Mesenchymal stem cell (in vitro differentiated cells and primary cell): ENCODE results near the gene KDM5B.

ENCODE experiments used
- DNase-seq: peaks from one replicate; pipeline ENCODE4 v3.0.0-alpha.2; 2013
- H2AFZ ChIP-seq: one replicate; pipeline ENCODE4 v1.6.1; 2013; ENCODE audit warnings: low read depth, mild to moderate bottlenecking, control low read depth, inconsistent platforms, low read length, moderate library complexity
- H2AK5ac ChIP-seq: 2 replicates; pipeline ENCODE4 v1.6.1; 2013; ENCODE audit warnings: low read length, moderate library complexity, mild to moderate bottlenecking, inconsistent platforms; ENCODE audit not compliant: severe bottlenecking
- H2BK120ac ChIP-seq: one replicate; pipeline ENCODE4 v1.6.1; 2013; ENCODE audit warnings: low read depth, mild to moderate bottlenecking, inconsistent platforms, low read length, moderate library complexity
- H2BK12ac ChIP-seq, 2 experiments: one replicate each; pipeline ENCODE4 v1.6.1; 2013; ENCODE audit warnings: inconsistent platforms in 2 of 2, low read length in 2 of 2, mild to moderate bottlenecking in 2 of 2, moderate library complexity in 2 of 2, control low read depth in 1 of 2
- H2BK15ac ChIP-seq: one replicate; pipeline ENCODE4 v1.6.1; 2013; ENCODE audit warnings: mild to moderate bottlenecking, low read depth, inconsistent platforms; ENCODE audit not compliant: poor library complexity, severe bottlenecking
- H2BK5ac ChIP-seq: 2 replicates; pipeline ENCODE4 v1.6.1; 2013; ENCODE audit warnings: low read depth, mild to moderate bottlenecking, low read length, control low read depth, inconsistent platforms; ENCODE audit not compliant: poor library complexity, severe bottlenecking
- H3K14ac ChIP-seq, 2 experiments: one replicate each; pipeline ENCODE4 v1.6.1; 2013; ENCODE audit warnings: inconsistent platforms in 2 of 2, low read length in 2 of 2, control low read depth in 1 of 2, mild to moderate bottlenecking in 1 of 2, moderate library complexity in 1 of 2
- H3K18ac ChIP-seq, 2 experiments: one replicate each; pipeline ENCODE4 v1.6.1; 2013; ENCODE audit warnings: inconsistent platforms in 2 of 2, low read length in 2 of 2, control low read depth in 1 of 2, low read depth in 1 of 2, mild to moderate bottlenecking in 1 of 2
- H3K23ac ChIP-seq, 2 experiments: one replicate each; pipeline ENCODE4 v1.6.1; 2013; ENCODE audit warnings: inconsistent platforms in 2 of 2, low read length in 2 of 2, mild to moderate bottlenecking in 2 of 2, moderate library complexity in 2 of 2, control low read depth in 1 of 2
- H3K27ac ChIP-seq: 2 replicates; pipeline ENCODE4 v1.5.1; 2013; ENCODE audit warnings: mild to moderate bottlenecking, moderate library complexity, low read length, control low read depth, inconsistent platforms; ENCODE audit not compliant: poor library complexity, severe bottlenecking
- H3K27me3 ChIP-seq, 2 experiments: 2 replicates each; pipeline versions ENCODE4 v1.6.1 to v1.7.0; 2013; ENCODE audit warnings: low read length in 2 of 2, mild to moderate bottlenecking in 2 of 2, moderate library complexity in 2 of 2, control low read depth in 1 of 2, inconsistent platforms in 1 of 2; ENCODE audit not compliant: control insufficient read depth in 1 of 2, insufficient read depth in 1 of 2
- H3K36me3 ChIP-seq, 2 experiments: 2 replicates each; pipeline versions ENCODE4 v1.6.1 to v1.7.0; 2013; ENCODE audit warnings: low read length in 2 of 2, control low read depth in 1 of 2, inconsistent platforms in 1 of 2, low read depth in 1 of 2, mild to moderate bottlenecking in 1 of 2; ENCODE audit not compliant: insufficient read depth in 2 of 2, control insufficient read depth in 1 of 2
- H3K4ac ChIP-seq, 2 experiments: one replicate each; pipeline ENCODE4 v1.6.1; 2013; ENCODE audit warnings: inconsistent platforms in 2 of 2, low read length in 2 of 2, mild to moderate bottlenecking in 2 of 2, moderate library complexity in 2 of 2, control low read depth in 1 of 2, low read depth in 1 of 2
- H3K4me1 ChIP-seq: 2 replicates; pipeline ENCODE4 v1.6.1; 2013; ENCODE audit warnings: low read depth, low read length, control low read depth; ENCODE audit not compliant: control insufficient read depth, insufficient read depth
- H3K4me2 ChIP-seq: 2 replicates; pipeline ENCODE4 v1.6.1; 2013; ENCODE audit warnings: low read length, mild to moderate bottlenecking, inconsistent platforms; ENCODE audit not compliant: poor library complexity, severe bottlenecking
- H3K4me3 ChIP-seq, 2 experiments: 2 replicates each; pipeline versions ENCODE4 v1.5.1 to v1.7.0; 2013; ENCODE audit warnings: low read length in 2 of 2, mild to moderate bottlenecking in 2 of 2, control low read depth in 1 of 2, low read depth in 1 of 2; ENCODE audit not compliant: insufficient read depth in 1 of 2
- H3K79me1 ChIP-seq: replicated peaks from 2 replicates; pipeline ENCODE4 v1.6.1; 2013; ENCODE audit warnings: mild to moderate bottlenecking, control low read depth, low read length, inconsistent platforms; ENCODE audit not compliant: poor library complexity, severe bottlenecking
- H3K9ac ChIP-seq: 2 replicates; pipeline ENCODE4 v1.7.0; 2013; ENCODE audit warnings: mild to moderate bottlenecking, low read length, moderate library complexity
- H3K9me3 ChIP-seq: 2 replicates; pipeline ENCODE4 v1.7.0; 2013; ENCODE audit warnings: mild to moderate bottlenecking, low read length; ENCODE audit not compliant: control insufficient read depth
- H4K8ac ChIP-seq: one replicate; pipeline ENCODE4 v1.6.1; 2013; ENCODE audit warnings: inconsistent platforms, mild to moderate bottlenecking, low read length, moderate library complexity
- H4K91ac ChIP-seq: one replicate; pipeline ENCODE4 v1.6.1; 2013; ENCODE audit warnings: mild to moderate bottlenecking, low read length, inconsistent platforms
- WGBS: methylation state at CpG from one replicate; pipeline ENCODE4 v1.1.7; 2013; ENCODE audit warnings: mixed read lengths; 5-methylcytosine and 5-hydroxymethylcytosine counted together

The KDM5B gene

GRCh38 chr1:202852163-202852904, 44.1 kb upstream of the KDM5B start:
- Histone ChIP-seq H4K8ac (peak overlapping the region; percentile 12), H4K91ac (no peak overlapping the region), H3K4ac (no peak overlapping the region), H3K27me3 (peaks cover 0 to 15% of the 10 kb centered on the region in 2 experiments), H3K4me1 (no peaks in the 10 kb centered on the region), H2AFZ (peak overlapping the region; percentile 58), H3K27ac (no peak overlapping the region), H2BK15ac (no peak overlapping the region), H3K36me3 (no peaks in the 10 kb centered on the region), H3K9me3 (no peaks in the 10 kb centered on the region), H2BK5ac (no peak overlapping the region), H3K9ac (no peak overlapping the region), H3K79me1 (no peaks in the 10 kb centered on the region), H3K4me3 (no peak overlapping the region), H3K23ac (no peak overlapping the region), H3K4me2 (no peak overlapping the region), H2BK120ac (no peak overlapping the region), H2AK5ac (no peak overlapping the region), H2BK12ac (no peak overlapping the region), H3K14ac (no peak overlapping the region), H3K18ac (no peak overlapping the region)
- peak; percentile 62 for DNase-seq
- 67% methylated on average over 15 of the region's 15 CpGs for WGBS

- Histone ChIP-seq H2BK15ac (no peak overlapping the region), H2BK120ac (no peak overlapping the region), H4K91ac (no peak overlapping the region), H3K18ac (no peak overlapping the region), H3K27ac (no peak overlapping the region), H3K14ac (no peak overlapping the region), H3K4ac (no peak overlapping the region), H4K8ac (no peak overlapping the region), H3K4me2 (no peak overlapping the region), H3K79me1 (no peaks in the 10 kb centered on the region), H3K4me1 (no peaks in the 10 kb centered on the region), H3K9me3 (no peaks in the 10 kb centered on the region), H2BK5ac (no peak overlapping the region), H3K36me3 (no peaks in the 10 kb centered on the region), H2AFZ (no peak overlapping the region), H2BK12ac (no peak overlapping the region), H3K9ac (no peak overlapping the region), H3K4me3 (no peak overlapping the region), H3K27me3 (peaks cover 0 to 15% of the 10 kb centered on the region in 2 experiments), H2AK5ac (no peak overlapping the region), H3K23ac (no peak overlapping the region)
- DNase-seq, result no peak
- 93% methylated on average over 7 of the region's 7 CpGs for WGBS
Measured at GRCh38 chr1:202850593-202851362, 42.6 kb upstream of the KDM5B start.

GRCh38 chr1:202848191-202848542, 39.9 kb upstream of the KDM5B start:
- no peak overlapping the region for H2AFZ ChIP-seq
- no peak overlapping the region for H3K4ac ChIP-seq
- no peak overlapping the region for H2BK5ac ChIP-seq
- no peak overlapping the region for H3K9ac ChIP-seq
- no peak overlapping the region for H3K4me2 ChIP-seq
- no peak overlapping the region for H3K4me3 ChIP-seq
- H2BK12ac ChIP-seq, result no peak overlapping the region
- no peak overlapping the region for H3K23ac ChIP-seq
- DNase-seq, result no peak
- H3K79me1 ChIP-seq, result no peaks in the 10 kb centered on the region
- no peak overlapping the region for H3K27ac ChIP-seq
- no peak overlapping the region for H2AK5ac ChIP-seq
- peaks cover 0 to 31% of the 10 kb centered on the region in 2 experiments for H3K27me3 ChIP-seq
- H4K8ac ChIP-seq, result no peak overlapping the region
- no peak overlapping the region for H3K18ac ChIP-seq
- peaks cover 2% of the 10 kb centered on the region for H3K4me1 ChIP-seq
- H3K14ac ChIP-seq, result no peak overlapping the region
- H3K36me3 ChIP-seq, result no peaks in the 10 kb centered on the region
- WGBS, result 54% methylated on average over 2 of the region's 2 CpGs
- no peak overlapping the region for H2BK120ac ChIP-seq
- no peak overlapping the region for H4K91ac ChIP-seq
- H3K9me3 ChIP-seq, result no peaks in the 10 kb centered on the region
- H2BK15ac ChIP-seq, result no peak overlapping the region

- Histone ChIP-seq H3K4me2 (no peak overlapping the region), H2BK120ac (no peak overlapping the region), H3K9me3 (no peaks in the 10 kb centered on the region), H3K14ac (no peak overlapping the region), H2BK12ac (no peak overlapping the region), H3K27me3 (peaks cover 0 to 42% of the 10 kb centered on the region in 2 experiments), H4K8ac (no peak overlapping the region), H2BK15ac (no peak overlapping the region), H3K4ac (no peak overlapping the region), H2BK5ac (no peak overlapping the region), H3K36me3 (no peaks in the 10 kb centered on the region), H3K23ac (no peak overlapping the region), H2AFZ (no peak overlapping the region), H3K18ac (no peak overlapping the region), H3K4me1 (peaks cover 2% of the 10 kb centered on the region), H3K27ac (no peak overlapping the region), H3K9ac (no peak overlapping the region), H3K4me3 (no peak overlapping the region), H4K91ac (no peak overlapping the region), H2AK5ac (no peak overlapping the region), H3K79me1 (no peaks in the 10 kb centered on the region)
- whole genome bisulfite sequencing, result 71% methylated on average over 6 of the region's 6 CpGs
- no peak for DNase-seq
Measured at GRCh38 chr1:202844935-202845334, 36.7 kb upstream of the KDM5B start.
